Measurements from ENCODE around the gene TRPM8.
"Not testable (repeated sequence)": the region's sequence is repeated elsewhere in the genome, so short reads cannot be mapped to it uniquely, and the experiment has no call there.

The TRPM8 gene

GRCh38 chr2:233950078-233950825 lies 33.1 kb downstream of the TRPM8 start:
- TF ChIP-seq ZFX (IDR thresholded peaks at IDR 0.05; ENCODE audit: borderline replicate concordance) (no peak), CTCF (IDR thresholded peaks at IDR 0.05) (no peak)
- no peak overlapping the region for H3K27ac ChIP-seq

- TF ChIP-seq CTCF (IDR thresholded peaks at IDR 0.05) (no peak), ZFX (IDR thresholded peaks at IDR 0.05; ENCODE audit: borderline replicate concordance) (no peak)
- no peak overlapping the region for H3K27ac ChIP-seq
These were observed 35.2 kb downstream of the TRPM8 start for GRCh38 chr2:233952335-233952734.

- no peak overlapping the region for H3K27ac ChIP-seq
- no peak for TF ChIP-seq CTCF (IDR thresholded peaks at IDR 0.05)
- no peak for TF ChIP-seq ZFX (IDR thresholded peaks at IDR 0.05; ENCODE audit: borderline replicate concordance)
These were observed 36.1 kb downstream of the TRPM8 start for GRCh38 chr2:233953087-233953801.

GRCh38 chr2:233960203-233960602 lies 43.0 kb downstream of the TRPM8 start:
- no peak overlapping the region for H3K27ac ChIP-seq
- TF ChIP-seq ZFX (IDR thresholded peaks at IDR 0.05; ENCODE audit: borderline replicate concordance), result no peak
- no peak for TF ChIP-seq CTCF (IDR thresholded peaks at IDR 0.05)

GRCh38 chr2:233961905-233962304 lies 44.7 kb downstream of the TRPM8 start:
- H3K27ac ChIP-seq, result no peak overlapping the region
- no peak for TF ChIP-seq CTCF (IDR thresholded peaks at IDR 0.05)
- TF ChIP-seq ZFX (IDR thresholded peaks at IDR 0.05; ENCODE audit: borderline replicate concordance), result no peak

- TF ChIP-seq ZFX (IDR thresholded peaks at IDR 0.05; ENCODE audit: borderline replicate concordance) (no peak), CTCF (IDR thresholded peaks at IDR 0.05) (no peak)
- H3K27ac ChIP-seq, result no peak overlapping the region
These were observed 47.4 kb downstream of the TRPM8 start for GRCh38 chr2:233964581-233964980.

- no peak overlapping the region for H3K27ac ChIP-seq
- TF ChIP-seq ZFX (IDR thresholded peaks at IDR 0.05; ENCODE audit: borderline replicate concordance) (no peak), CTCF (IDR thresholded peaks at IDR 0.05) (no peak)
These were observed 47.9 kb downstream of the TRPM8 start for GRCh38 chr2:233965032-233965603.

GRCh38 chr2:233965646-233966045 lies 48.5 kb downstream of the TRPM8 start:
- not testable (repeated sequence) for H3K27ac ChIP-seq

Data from 22Rv1 (cell line).